Measurements from ENCODE around the gene FYB1. TPM values are rescaled to one million over a fixed set of nuclear protein-coding genes. Genes with fewer than 3 reads are reported as not detected.

FYB1 gene
- total and polyA plus RNA-seq, 2 of the 8 experiments (the other 6 are each of a cell fraction or from before 2014, with no cell fraction given): not detected

DNA sequence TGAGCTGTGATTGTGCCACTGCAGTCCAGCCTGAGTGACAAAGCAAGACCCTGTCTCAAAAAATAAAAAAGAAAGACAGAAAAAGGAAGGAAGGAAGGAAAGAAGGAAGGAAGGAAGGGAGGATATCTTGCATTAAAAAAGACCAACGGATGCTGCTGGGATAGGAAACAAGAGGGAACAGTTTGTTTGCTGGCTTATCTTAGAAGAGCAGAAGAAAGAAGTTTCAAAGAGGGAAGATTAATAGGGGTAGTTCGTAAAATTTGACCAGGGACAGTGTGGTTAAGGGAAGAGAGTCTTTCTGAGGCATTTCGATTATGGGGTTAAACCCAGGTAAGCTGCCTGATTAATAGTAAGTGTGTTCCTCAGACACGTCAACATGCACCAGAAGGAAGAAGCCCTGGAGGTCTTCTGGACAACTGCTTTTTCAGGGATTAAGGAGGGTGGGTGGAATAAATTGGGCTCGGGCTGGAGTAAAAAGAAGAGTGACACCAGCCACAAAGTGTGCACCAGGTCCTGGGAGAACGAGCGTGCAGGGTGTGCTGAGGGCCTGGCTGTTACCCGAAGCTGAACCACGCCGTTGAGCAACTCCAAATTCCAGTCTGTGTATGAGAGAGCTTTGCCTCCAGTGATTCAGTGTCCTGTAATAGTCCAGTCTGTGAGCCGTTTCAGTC is 24.8 kb downstream of the FYB1 start:
- TF ChIP-seq MAFK (IDR thresholded peaks at IDR 0.05; ENCODE audit: low read depth, low read length) (no peak), BRCA1 (IDR thresholded peaks at IDR 0.05; ENCODE audit: low read depth, low read length) (no peak), BCL11A (IDR thresholded peaks at IDR 0.05; ENCODE audit: low read depth in 2 of 2, low read length in 2 of 2) (no peak), KDM1A (IDR thresholded peaks at IDR 0.05; ENCODE audit: borderline replicate concordance, low read length) (no peak), ASH2L (IDR thresholded peaks at IDR 0.05; ENCODE audit: low read length) (no peak), CTBP2 (IDR thresholded peaks at IDR 0.05; ENCODE audit: borderline replicate concordance, insufficient read depth, insufficient read length, low read length) (no peak), CTCF (IDR thresholded peaks at IDR 0.05; ENCODE audit: control extremely low read depth in 1 of 3, insufficient read depth in 1 of 3, low read depth in 1 of 3, low read length in 3 of 3) (no peak), CREB1 (IDR thresholded peaks at IDR 0.05) (no peak), BACH1 (IDR thresholded peaks at IDR 0.05; ENCODE audit: low read length) (no peak)
- TF ChIP-seq, protein P1, sequence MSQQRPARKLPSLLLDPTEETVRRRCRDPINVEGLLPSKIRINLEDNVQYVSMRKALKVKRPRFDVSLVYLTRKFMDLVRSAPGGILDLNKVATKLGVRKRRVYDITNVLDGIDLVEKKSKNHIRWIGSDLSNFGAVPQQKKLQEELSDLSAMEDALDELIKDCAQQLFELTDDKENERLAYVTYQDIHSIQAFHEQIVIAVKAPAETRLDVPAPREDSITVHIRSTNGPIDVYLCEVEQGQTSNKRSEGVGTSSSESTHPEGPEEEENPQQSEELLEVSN (IDR thresholded peaks at IDR 0.05): no peak
- Histone ChIP-seq H3K23ac (ENCODE audit: insufficient read length) (no peak overlapping the region), H4K5ac (ENCODE audit: insufficient read length, low read depth, low read length) (no peak overlapping the region), H3K27ac (ENCODE audit: low read depth, low read length) (no peak overlapping the region), H2AK5ac (ENCODE audit: low read depth, low read length) (no peak overlapping the region), H3K27me3 (replicated peaks in 1 of 4; ENCODE audit: control insufficient read depth in 3 of 4, extremely low read depth in 1 of 4, insufficient read depth in 3 of 4, low read length in 3 of 4) (no peaks in the 10 kb centered on the region), H3K9me3 (ENCODE audit: insufficient read depth in 2 of 2, low read depth in 1 of 2, low read length in 1 of 2) (no peaks in the 10 kb centered on the region), H3K4me1 (replicated peaks in 1 of 4; ENCODE audit: control insufficient read depth in 3 of 4, insufficient read depth in 4 of 4, low read length in 3 of 4) (no peaks in the 10 kb centered on the region), H3K56ac (replicated peaks; ENCODE audit: insufficient read length, low read depth, low read length) (no peak overlapping the region), H3K79me2 (ENCODE audit: control insufficient read depth in 1 of 2, insufficient read depth in 2 of 2, low read length in 2 of 2) (no peaks in the 10 kb centered on the region), H3K4me3 (ENCODE audit: extremely low read depth in 1 of 4, insufficient read depth in 2 of 4, low read depth in 3 of 4, low read length in 4 of 4) (no peak overlapping the region), H2BK120ac (replicated peaks; ENCODE audit: low read depth, low read length) (no peak overlapping the region), H3K4me2 (ENCODE audit: insufficient read depth in 1 of 2, low read depth in 2 of 2, low read length in 2 of 2) (no peak overlapping the region), H3K14ac (ENCODE audit: insufficient read length) (no peak overlapping the region), H2AFZ (ENCODE audit: low read length) (peak overlapping the region; percentile 22; the same call in 1 of the 2 replicates), H4K8ac (ENCODE audit: extremely low read depth, insufficient read depth, low read length) (no peak overlapping the region), H3K79me1 (ENCODE audit: low read depth, low read length) (no peaks in the 10 kb centered on the region), H3K36me3 (ENCODE audit: control insufficient read depth in 2 of 4, insufficient read depth in 4 of 4, low read length in 3 of 4) (no peaks in the 10 kb centered on the region), H3K18ac (ENCODE audit: extremely low read depth, low read length) (no peak overlapping the region), H2BK15ac (ENCODE audit: low read length) (no peak overlapping the region), H3K23me2 (ENCODE audit: low read depth, low read length) (no peaks in the 10 kb centered on the region), H4K20me1 (replicated peaks in 1 of 2; ENCODE audit: control insufficient read depth in 1 of 2, insufficient read depth in 2 of 2, low read length in 2 of 2) (no peaks in the 10 kb centered on the region), H2BK5ac (ENCODE audit: low read depth, low read length) (no peak overlapping the region), H2BK20ac (ENCODE audit: low read length) (no peak overlapping the region), H2BK12ac (ENCODE audit: low read depth, low read length) (no peak overlapping the region), H3K9ac (replicated peaks in 1 of 4; ENCODE audit: extremely low read depth in 1 of 4, low read depth in 3 of 4, low read length in 3 of 4) (no peak overlapping the region), H3K4ac (replicated peaks; ENCODE audit: insufficient read length, low read depth, low read length) (no peak overlapping the region), H4K91ac (replicated peaks; ENCODE audit: insufficient read length, low read length) (no peak overlapping the region)
- WGBS, 2 experiments (ENCODE audit: extremely low coverage in 1 of 2, insufficient coverage in 1 of 2, insufficient read length in 1 of 2, insufficient replicate concordance in 2 of 2, low coverage in 1 of 2, low lambda C conversion rate in 2 of 2, missing lambda C conversion rate in 1 of 2): 81% methylated on average over 11 of the region's 11 CpGs; no CpG with 5 or more reads in 1 of the 2 experiments
- no peak for DNase-seq (ENCODE audit: low read depth in 1 of 2, low spot score in 2 of 2)
- ChIA-PET CTCF (ENCODE audit: partially characterized antibody) (interaction anchor here (0.6 to 1.0 kb wide), 4 partner anchors 22 to 318 kb away, joined by 3 read pairs; no protein-coding TSS in a partner anchor), POLR2A (ENCODE audit: partially characterized antibody) (no interaction called here)
- FAIRE-seq: no peak

All from H1 (cell line).